Activated T-cell treated with anti-CD3 and anti-CD28 coated beads, Interleukin-2, amount 50 U/mL, for 4 hours (primary cell): ENCODE measurements around the gene C12orf75. TPM values are rescaled to one million over a fixed set of nuclear protein-coding genes. Genes with fewer than 3 reads are reported as not detected.
"Not testable (repeated sequence)": the region's sequence is repeated elsewhere in the genome, so short reads cannot be mapped to it uniquely, and the experiment has no call there.

Experiments used
- ATAC-seq, 2 donors: fragments of 200-7000 bp; cut with Tn5 transposase; one replicate each; pipeline ENCODE4 v1.10.0; 2021
- DNase-seq: peaks from one replicate; pipeline ENCODE4 v3.0.0-alpha.2; 2020
- H3K27me3 Mint-ChIP-seq: one replicate; pipeline ENCODE4 v1.8.0; 2021; ENCODE audit warnings: low read depth, mixed read lengths
- H3K36me3 Mint-ChIP-seq: one replicate; pipeline ENCODE4 v1.8.0; 2022; ENCODE audit warnings: mixed read lengths; ENCODE audit not compliant: insufficient read depth
- H3K4me1 Mint-ChIP-seq: one replicate; pipeline ENCODE4 v1.8.0; 2021; ENCODE audit warnings: low read depth, mixed read lengths
- H3K4me3 Mint-ChIP-seq: one replicate; pipeline ENCODE4 v1.8.0; 2021; ENCODE audit warnings: mild to moderate bottlenecking, moderate library complexity, mixed read lengths
- H3K9me3 Mint-ChIP-seq: one replicate; pipeline ENCODE4 v1.8.0; 2021; ENCODE audit warnings: mixed read lengths
- total RNA-seq, 3 donors: library from RNA; stranded (reverse); gene quantifications; one replicate each; pipeline ENCODE4 v1.2.1, GENCODE V29; 2021

Gene C12orf75
- total RNA-seq, 3 donors from 2014 or later = 10.1 to 11.0 (median 10.7) TPM

DNA sequence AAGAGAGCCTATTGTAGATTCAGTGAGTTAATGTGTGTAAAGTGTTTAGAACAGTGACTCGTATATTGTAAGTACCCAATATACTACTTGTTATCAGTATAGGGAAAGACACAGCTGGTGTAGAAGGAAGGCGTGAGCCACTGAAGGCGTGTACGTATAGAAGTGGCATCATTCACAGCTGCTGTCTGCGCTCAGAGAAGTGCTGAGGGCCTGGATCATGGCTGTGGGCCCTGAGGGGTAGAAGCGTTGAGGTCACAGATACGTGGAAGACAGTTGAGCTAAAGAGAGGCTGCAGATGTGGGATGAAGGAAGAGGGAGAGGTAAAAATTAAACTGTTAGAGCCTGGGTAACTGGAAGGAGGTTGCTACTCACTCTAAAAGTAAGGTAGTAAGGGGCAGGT is 5.9 kb downstream of the C12orf75 start:
- DNase-seq (no peak), ATAC-seq (no peak)
- Mint-ChIP-seq H3K27me3 (no peaks in the 10 kb centered on the region), H3K9me3 (peaks cover 6% of the 10 kb centered on the region), H3K36me3 (peaks cover 13% of the 10 kb centered on the region), H3K4me1 (peaks cover 44% of the 10 kb centered on the region), H3K4me3 (no peak overlapping the region)

DNA sequence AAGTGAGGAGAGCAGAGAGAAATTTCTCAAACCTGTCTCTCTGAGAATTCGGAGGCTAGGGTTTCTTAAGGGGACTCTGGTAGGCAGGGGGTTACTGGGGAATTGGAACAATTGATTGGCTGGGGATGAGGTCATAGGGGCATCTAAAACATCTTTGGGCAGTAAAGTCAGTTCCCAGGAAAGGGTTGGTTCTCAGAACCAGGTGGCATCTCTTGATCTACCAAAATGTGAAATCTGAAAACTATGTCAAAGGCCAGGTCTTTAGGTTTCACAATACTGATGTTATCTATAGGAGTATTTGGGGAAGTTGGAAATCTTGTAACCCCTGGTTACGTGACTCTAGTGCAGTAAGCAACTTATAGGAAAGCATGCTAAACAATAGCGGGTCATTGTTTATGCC is 6.9 kb downstream of the C12orf75 start:
- ATAC-seq (no peak), DNase-seq (no peak)
- peaks cover 36% of the 10 kb centered on the region for H3K4me1 Mint-ChIP-seq
- H3K27me3 Mint-ChIP-seq = no peaks in the 10 kb centered on the region
- H3K4me3 Mint-ChIP-seq = no peak overlapping the region
- peaks cover 18% of the 10 kb centered on the region for H3K36me3 Mint-ChIP-seq
- H3K9me3 Mint-ChIP-seq = peaks cover 6% of the 10 kb centered on the region

DNA sequence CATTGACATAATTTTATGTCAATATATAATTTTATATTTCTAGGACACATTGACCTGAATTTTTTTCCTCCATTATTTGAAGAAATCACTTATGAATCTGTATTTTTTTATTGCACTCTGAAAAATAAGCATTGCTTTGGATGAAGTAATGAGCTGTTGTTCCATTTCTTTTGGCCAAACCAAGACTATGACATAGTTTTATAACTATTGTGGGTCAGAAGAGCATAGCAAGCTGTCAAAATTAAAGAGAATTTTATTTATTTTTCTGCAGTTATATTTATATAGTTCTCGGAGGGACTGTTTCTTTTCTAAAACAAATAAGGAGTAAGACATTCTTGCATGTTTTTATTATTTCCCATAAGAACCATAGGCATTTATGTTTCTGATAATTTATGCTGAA is 8.5 kb downstream of the C12orf75 start:
- Mint-ChIP-seq H3K4me1 (peaks cover 23% of the 10 kb centered on the region), H3K36me3 (peaks cover 18% of the 10 kb centered on the region), H3K9me3 (peaks cover 6% of the 10 kb centered on the region), H3K27me3 (no peaks in the 10 kb centered on the region), H3K4me3 (no peak overlapping the region)
- ATAC-seq = no peak
- DNase-seq = no peak

DNA sequence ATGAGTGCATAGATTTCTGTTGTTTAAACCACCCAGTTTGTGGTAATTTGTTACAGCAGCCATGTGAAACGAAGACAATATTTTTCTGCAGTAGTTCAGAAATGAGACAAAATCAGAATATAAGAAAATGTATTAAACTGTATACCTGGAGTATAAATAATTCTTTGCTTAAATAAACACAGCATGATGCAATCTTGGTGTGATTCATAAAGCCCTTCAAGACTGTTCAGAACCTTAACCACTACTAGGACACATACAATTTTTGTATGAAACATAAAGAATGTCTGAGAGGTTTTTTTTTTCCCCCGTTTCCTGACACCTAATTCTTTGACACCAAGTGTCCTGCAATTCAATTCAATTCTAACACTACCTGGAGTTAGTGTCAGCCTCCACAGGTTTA is 10.5 kb downstream of the C12orf75 start:
- H3K9me3 Mint-ChIP-seq = peaks cover 6% of the 10 kb centered on the region
- no peak for DNase-seq
- H3K36me3 Mint-ChIP-seq = peaks cover 18% of the 10 kb centered on the region
- no peak for ATAC-seq
- no peaks in the 10 kb centered on the region for H3K27me3 Mint-ChIP-seq
- no peak overlapping the region for H3K4me3 Mint-ChIP-seq
- peaks cover 10% of the 10 kb centered on the region for H3K4me1 Mint-ChIP-seq

DNA sequence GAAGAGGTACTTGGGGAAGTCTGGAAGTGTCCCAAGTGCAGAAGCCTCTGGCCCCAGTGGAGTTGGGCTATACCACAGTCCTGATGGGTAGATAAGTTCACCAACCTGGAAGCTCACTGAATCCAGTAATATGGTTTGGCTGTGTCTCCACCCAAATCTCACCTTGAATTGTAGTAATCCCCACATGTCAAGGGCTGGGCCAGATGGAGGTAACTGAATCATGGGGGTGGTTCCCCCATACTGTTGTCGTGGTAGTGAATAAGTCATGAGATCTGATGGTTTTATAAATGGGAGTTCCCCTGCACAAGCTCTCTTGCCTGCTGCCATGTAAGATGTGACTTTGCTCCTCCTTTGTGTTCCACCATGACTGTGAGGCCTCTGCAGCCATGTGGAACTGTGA is 11.1 kb downstream of the C12orf75 start:
- not testable (repeated sequence) for DNase-seq, H3K4me3 Mint-ChIP-seq, H3K9me3 Mint-ChIP-seq, H3K27me3 Mint-ChIP-seq, H3K4me1 Mint-ChIP-seq
- peak in 1 of 2 donors; percentile 50 for ATAC-seq
- peaks cover 14% of the 10 kb centered on the region for H3K36me3 Mint-ChIP-seq

DNA sequence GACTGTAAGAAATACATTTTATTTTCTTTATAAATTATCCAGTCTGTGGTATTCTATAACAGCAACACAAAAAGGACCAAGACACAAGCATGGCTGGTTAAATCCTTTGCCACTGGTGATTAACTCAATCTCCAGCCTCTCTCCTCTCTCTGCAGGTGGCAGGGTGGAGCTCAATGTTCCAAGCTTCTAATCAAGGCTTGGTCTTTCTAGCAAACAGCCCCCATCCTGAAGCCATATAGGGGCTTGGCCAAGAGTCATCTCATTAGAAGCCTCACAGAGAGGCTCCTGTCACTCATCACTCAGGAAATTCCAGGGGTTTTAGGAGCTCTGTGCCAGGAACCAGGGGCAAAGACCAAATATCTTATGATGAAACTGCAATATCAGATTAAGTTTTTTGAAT is 12.0 kb downstream of the C12orf75 start:
- Mint-ChIP-seq H3K4me3 (no peak overlapping the region), H3K27me3 (no peaks in the 10 kb centered on the region), H3K36me3 (peaks cover 14% of the 10 kb centered on the region), H3K4me1 (peaks cover 2% of the 10 kb centered on the region), H3K9me3 (peaks cover 6% of the 10 kb centered on the region)
- ATAC-seq = no peak
- no peak for DNase-seq

DNA sequence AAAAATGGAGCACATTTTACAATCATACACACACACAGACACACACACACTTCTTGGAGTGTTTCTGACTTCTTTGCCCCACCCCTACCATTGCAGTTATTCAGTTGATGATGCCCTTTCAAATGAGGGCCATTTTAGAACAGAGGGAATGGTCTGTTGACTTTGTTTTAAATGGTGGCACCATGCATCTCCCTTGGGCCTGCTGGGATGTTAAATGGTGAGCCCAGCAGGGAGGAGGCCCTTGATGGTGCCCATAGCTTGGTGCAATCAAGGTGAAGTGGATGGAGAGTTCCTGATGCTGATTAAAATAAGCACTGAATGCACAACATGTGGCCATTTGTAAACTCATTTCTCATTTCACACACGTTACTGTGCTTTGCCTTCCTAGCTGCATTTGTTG is 13.3 kb downstream of the C12orf75 start:
- DNase-seq (no peak), ATAC-seq (no peak)
- no peaks in the 10 kb centered on the region for H3K27me3 Mint-ChIP-seq
- H3K4me3 Mint-ChIP-seq = no peak overlapping the region
- H3K4me1 Mint-ChIP-seq = peaks cover 3% of the 10 kb centered on the region
- peaks cover 12% of the 10 kb centered on the region for H3K36me3 Mint-ChIP-seq
- H3K9me3 Mint-ChIP-seq = peaks cover 6% of the 10 kb centered on the region

DNA sequence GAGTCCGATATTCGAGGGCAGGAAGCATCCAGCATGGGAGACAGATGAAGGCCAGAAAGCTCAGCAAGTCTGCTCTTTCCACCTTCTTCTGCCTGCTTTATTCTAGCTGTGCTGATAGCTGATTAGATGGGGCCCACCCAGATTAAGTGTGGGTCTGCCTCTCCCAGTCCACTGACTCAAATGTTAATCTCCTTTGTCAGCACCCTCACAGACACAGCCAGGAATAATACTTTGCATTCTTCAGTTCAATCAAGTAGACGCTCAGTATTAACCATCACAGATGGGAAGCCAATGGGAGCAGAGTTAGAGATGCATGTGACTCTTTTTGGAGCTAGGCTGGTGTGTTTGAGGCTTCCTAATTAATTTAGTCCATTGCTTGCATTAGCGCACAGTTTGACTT is 17.0 kb downstream of the C12orf75 start:
- no peaks in the 10 kb centered on the region for H3K27me3 Mint-ChIP-seq
- H3K4me1 Mint-ChIP-seq = peaks cover 19% of the 10 kb centered on the region
- DNase-seq = no peak
- ATAC-seq = no peak
- no peaks in the 10 kb centered on the region for H3K9me3 Mint-ChIP-seq
- peaks cover 14% of the 10 kb centered on the region for H3K36me3 Mint-ChIP-seq
- no peak overlapping the region for H3K4me3 Mint-ChIP-seq

DNA sequence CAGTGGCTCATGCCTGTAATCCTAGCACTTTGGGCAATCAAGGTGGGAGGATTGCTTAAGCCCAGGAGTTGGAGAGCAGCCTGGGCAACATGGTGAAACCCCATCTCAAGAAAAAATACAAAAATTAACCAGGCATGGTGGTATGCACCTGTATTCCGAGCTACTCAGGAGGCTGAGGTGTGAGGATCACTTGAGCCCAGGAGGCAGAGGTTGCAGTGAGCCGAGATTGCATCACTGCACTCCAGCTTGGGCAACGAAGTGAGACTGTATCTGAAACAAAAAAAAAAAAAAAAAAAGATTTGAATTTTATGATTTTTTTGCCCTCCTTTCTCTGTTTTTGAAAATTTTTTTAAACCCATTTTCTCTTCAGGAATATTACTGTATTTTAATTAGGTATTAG is 17.7 kb downstream of the C12orf75 start:
- H3K27me3 Mint-ChIP-seq = no peaks in the 10 kb centered on the region
- H3K9me3 Mint-ChIP-seq = no peaks in the 10 kb centered on the region
- no peak overlapping the region for H3K4me3 Mint-ChIP-seq
- peaks cover 19% of the 10 kb centered on the region for H3K4me1 Mint-ChIP-seq
- peaks cover 14% of the 10 kb centered on the region for H3K36me3 Mint-ChIP-seq
- no peak for DNase-seq
- no peak for ATAC-seq

DNA sequence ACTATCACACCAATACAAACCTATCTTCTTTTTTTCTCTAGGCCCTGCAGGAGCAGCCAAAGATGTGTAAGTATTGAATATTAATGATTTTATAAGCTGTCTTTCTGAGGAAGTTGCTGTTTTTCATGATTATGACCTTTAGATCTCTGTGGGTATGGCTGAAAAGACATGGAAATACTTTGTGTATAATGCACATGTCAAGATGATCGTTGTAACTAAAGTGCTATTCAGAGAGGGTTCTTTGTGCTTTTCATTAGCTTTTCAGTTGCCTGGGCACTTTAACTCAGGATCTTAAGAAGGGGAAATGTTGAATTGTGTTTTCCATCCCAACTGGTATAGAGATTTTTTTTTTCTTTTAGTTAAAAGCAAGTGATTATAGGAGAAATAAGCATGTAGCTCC is 18.1 kb downstream of the C12orf75 start:
- ATAC-seq (no peak), DNase-seq (no peak)
- Mint-ChIP-seq H3K4me3 (no peak overlapping the region), H3K36me3 (peaks cover 14% of the 10 kb centered on the region), H3K27me3 (no peaks in the 10 kb centered on the region), H3K9me3 (no peaks in the 10 kb centered on the region), H3K4me1 (peaks cover 19% of the 10 kb centered on the region)

DNA sequence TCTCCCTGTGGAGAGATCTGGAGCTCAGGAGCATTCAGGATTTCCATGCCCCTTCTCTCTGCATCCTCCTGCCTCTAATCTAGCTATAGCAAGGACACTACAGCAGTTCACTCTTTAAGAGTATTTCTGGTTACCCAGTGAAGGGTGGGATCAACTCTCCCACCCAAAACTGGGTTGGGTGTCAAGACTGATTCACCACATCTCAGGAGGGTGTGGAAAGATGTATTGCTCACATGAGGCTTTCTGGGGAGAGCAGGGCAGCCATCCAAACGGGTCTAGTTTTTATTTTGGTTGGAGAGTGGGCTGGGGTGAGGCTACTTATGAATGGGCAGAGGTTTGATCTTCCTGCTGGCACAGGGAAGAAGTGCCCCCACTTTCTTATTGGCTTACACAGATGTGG is 18.6 kb downstream of the C12orf75 start:
- no peak for DNase-seq
- ATAC-seq = no peak
- H3K9me3 Mint-ChIP-seq = no peaks in the 10 kb centered on the region
- peaks cover 19% of the 10 kb centered on the region for H3K4me1 Mint-ChIP-seq
- no peak overlapping the region for H3K4me3 Mint-ChIP-seq
- H3K27me3 Mint-ChIP-seq = no peaks in the 10 kb centered on the region
- peaks cover 14% of the 10 kb centered on the region for H3K36me3 Mint-ChIP-seq

DNA sequence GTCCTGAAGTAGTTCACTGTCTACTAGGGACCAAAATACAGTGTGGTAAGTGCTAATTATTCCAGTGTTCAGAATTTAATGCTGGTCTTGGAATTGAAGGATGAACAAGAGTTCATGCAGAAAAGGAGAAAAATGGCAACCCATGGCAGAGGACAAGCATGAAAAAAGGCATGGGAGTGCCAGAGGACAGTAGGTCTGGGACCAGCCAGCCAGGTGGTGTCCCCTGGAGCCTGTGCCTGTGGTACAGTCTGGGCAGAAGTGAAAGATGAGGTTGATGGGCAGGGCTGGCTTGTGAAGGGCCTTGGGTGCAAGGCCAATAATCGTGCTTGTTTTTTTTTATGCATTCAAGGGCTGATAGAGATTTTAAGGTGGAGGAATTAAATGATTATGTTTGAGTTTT is 21.0 kb downstream of the C12orf75 start:
- H3K4me3 Mint-ChIP-seq = no peak overlapping the region
- H3K4me1 Mint-ChIP-seq = peaks cover 26% of the 10 kb centered on the region
- no peaks in the 10 kb centered on the region for H3K9me3 Mint-ChIP-seq
- no peaks in the 10 kb centered on the region for H3K27me3 Mint-ChIP-seq
- H3K36me3 Mint-ChIP-seq = peaks cover 16% of the 10 kb centered on the region
- DNase-seq (no peak), ATAC-seq (no peak)

DNA sequence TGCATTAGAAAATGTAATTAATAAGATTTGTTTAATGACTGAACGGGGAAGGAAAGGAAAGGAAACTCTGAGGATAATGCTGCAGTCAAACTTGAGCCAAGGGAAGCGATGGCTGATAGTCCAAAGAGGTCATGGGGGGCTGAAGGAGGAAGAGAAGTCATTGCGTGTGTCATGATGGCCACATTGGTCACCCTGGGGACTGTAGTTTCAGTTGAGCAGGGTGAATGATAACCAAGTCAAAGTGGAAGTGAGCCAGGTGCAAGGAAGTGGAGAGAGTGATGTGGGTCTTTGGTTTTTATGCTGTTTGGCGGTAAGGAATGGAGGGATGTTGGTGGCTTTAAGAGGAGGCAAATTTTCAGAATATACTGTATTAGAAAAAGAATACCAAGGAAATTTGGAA is 21.6 kb downstream of the C12orf75 start:
- H3K36me3 Mint-ChIP-seq = peaks cover 16% of the 10 kb centered on the region
- DNase-seq (no peak), ATAC-seq (no peak)
- peaks cover 31% of the 10 kb centered on the region for H3K4me1 Mint-ChIP-seq
- H3K9me3 Mint-ChIP-seq = no peaks in the 10 kb centered on the region
- no peaks in the 10 kb centered on the region for H3K27me3 Mint-ChIP-seq
- H3K4me3 Mint-ChIP-seq = no peak overlapping the region

DNA sequence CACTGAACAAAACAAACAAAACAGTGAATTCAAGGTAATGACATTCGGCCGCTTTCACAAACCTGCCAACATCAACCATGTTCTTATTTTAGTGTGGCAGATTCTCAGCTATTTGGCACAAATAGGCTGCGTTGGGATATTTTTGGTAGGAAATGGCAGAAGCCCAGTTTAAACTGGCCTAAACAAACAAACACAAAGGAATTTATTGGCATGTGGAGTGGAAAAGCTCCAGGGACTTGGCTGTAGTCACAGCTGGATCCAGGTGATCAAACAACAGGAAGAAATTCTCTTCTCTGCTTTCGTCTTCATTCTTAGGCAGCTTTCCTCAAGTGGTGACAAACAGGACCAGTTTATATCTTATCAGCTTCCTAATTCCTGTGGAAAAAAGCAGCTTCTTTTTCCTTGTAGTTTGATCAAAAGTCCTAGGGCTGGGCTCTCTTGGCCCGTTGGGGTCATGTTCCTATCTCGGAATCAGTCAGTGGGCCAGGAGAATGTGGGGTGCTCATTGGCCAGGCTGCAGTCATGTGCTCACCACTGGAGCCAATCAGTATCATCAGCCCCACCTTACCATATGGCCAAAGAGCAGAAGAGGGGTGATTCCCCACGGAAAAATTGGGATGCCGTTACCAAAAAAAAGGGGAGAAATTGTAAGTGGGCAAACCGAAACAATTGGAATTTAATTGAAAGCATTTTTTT is 22.6 kb downstream of the C12orf75 start:
- DNase-seq (no peak), ATAC-seq (no peak)
- peaks cover 37% of the 10 kb centered on the region for H3K4me1 Mint-ChIP-seq
- peaks cover 16% of the 10 kb centered on the region for H3K36me3 Mint-ChIP-seq
- H3K4me3 Mint-ChIP-seq = no peak overlapping the region
- no peaks in the 10 kb centered on the region for H3K9me3 Mint-ChIP-seq
- H3K27me3 Mint-ChIP-seq = no peaks in the 10 kb centered on the region

DNA sequence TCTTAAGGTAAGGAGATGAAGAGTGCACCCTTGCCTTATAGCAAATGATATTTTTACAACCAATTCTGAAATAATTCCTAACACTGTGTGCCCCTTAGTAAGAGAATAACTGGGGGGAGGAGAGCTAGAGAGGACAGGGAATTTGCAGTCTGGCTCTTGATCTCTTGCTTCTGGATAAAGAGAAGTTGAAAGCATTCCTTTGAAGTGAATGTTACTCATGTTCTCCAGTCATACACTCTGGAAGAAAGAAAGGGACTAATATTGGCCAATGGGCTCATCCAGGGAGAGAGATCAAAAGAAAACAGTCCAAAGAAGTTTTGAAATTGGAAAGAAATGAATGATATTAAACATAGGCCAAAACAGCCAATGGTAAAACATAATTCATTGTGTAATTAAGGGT is 25.3 kb downstream of the C12orf75 start:
- no peak for DNase-seq
- H3K4me3 Mint-ChIP-seq = no peak overlapping the region
- H3K4me1 Mint-ChIP-seq = peaks cover 28% of the 10 kb centered on the region
- no peaks in the 10 kb centered on the region for H3K9me3 Mint-ChIP-seq
- ATAC-seq = no peak
- no peaks in the 10 kb centered on the region for H3K27me3 Mint-ChIP-seq
- peaks cover 12% of the 10 kb centered on the region for H3K36me3 Mint-ChIP-seq
